ENCODE results near the gene ACSL6.

ACSL6 gene

DNA sequence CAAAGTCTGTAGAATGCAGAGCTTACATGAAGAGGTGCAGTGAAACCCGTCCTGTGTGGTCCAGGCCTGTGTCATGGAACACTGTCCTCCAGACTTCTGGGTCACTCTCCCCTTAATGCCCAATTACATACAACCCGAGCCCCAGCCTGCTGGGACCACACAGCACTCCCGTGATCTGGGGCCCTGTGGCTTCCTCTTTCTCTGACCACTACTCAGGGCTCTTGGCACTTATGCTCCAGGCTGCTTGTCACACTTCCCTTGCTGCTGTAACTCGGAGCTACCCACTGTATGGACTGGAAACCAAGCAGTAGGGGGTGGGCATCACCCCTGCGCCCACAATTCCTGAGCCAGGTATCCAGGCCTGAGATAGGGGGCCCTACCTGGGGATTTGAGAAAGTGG, 38.7 kb upstream of the ACSL6 start:
- no peaks in the 10 kb centered on the region for H3K9me3 Mint-ChIP-seq
- no peak for DNase-seq
- H3K27ac Mint-ChIP-seq, result no peak overlapping the region
- H3K4me1 Mint-ChIP-seq, result peaks cover 10% of the 10 kb centered on the region
- no peaks in the 10 kb centered on the region for H3K36me3 Mint-ChIP-seq (ENCODE audit: low read depth)
- H3K4me3 Mint-ChIP-seq, result no peak overlapping the region
- TF ChIP-seq, protein P1, sequence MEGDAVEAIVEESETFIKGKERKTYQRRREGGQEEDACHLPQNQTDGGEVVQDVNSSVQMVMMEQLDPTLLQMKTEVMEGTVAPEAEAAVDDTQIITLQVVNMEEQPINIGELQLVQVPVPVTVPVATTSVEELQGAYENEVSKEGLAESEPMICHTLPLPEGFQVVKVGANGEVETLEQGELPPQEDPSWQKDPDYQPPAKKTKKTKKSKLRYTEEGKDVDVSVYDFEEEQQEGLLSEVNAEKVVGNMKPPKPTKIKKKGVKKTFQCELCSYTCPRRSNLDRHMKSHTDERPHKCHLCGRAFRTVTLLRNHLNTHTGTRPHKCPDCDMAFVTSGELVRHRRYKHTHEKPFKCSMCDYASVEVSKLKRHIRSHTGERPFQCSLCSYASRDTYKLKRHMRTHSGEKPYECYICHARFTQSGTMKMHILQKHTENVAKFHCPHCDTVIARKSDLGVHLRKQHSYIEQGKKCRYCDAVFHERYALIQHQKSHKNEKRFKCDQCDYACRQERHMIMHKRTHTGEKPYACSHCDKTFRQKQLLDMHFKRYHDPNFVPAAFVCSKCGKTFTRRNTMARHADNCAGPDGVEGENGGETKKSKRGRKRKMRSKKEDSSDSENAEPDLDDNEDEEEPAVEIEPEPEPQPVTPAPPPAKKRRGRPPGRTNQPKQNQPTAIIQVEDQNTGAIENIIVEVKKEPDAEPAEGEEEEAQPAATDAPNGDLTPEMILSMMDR (IDR thresholded peaks at IDR 0.05), result no peak
- H3K27me3 Mint-ChIP-seq (ENCODE audit: low read depth, poor library complexity), result peaks cover 13% of the 10 kb centered on the region

DNA sequence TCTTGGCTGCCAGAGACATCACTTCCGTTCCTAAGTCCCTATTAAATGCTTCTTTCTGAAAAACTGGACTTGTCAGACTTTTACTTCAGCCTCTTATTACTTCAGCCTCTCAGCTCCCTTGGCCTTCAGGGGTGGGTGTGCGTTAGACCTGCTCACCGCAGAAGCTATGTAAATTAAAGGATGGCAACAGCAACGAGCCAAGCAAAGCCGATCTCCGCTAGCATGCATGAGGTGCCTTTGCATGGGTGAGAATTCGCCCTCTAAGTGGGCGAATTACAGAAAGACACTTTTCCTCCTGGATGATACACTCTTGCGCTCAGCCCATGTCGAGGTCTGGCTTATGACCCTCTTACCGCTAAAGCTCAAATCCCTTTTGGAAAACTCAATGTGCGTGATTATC, 38.1 kb upstream of the ACSL6 start:
- Mint-ChIP-seq H3K9me3 (no peaks in the 10 kb centered on the region), H3K36me3 (ENCODE audit: low read depth) (no peaks in the 10 kb centered on the region), H3K27ac (no peak overlapping the region), H3K27me3 (ENCODE audit: low read depth, poor library complexity) (peaks cover 13% of the 10 kb centered on the region), H3K4me1 (peaks cover 10% of the 10 kb centered on the region), H3K4me3 (no peak overlapping the region)
- no peak for DNase-seq
- TF ChIP-seq, protein P1 (IDR thresholded peaks at IDR 0.05), result no peak

DNA sequence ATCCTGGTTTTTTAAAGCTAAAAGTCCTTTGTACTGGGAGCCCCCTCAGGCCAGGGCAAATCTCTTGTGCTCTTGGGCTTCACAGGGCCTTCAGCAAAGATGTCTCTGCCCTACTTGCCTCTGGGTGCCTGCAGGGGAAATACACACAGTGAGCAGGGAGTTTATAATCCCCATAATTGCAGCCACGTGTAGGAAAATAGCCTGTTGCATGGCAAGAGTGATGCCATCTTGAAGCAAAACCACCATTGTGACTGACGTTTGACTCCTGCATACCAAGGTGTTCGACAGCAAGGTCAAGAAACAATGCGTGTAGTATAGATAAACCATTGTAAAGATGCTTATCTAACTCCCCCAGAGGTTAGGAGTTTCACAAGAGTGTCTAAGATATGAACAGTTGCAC, 37.6 kb upstream of the ACSL6 start:
- Mint-ChIP-seq H3K4me1 (peaks cover 10% of the 10 kb centered on the region), H3K27me3 (ENCODE audit: low read depth, poor library complexity) (peaks cover 10% of the 10 kb centered on the region), H3K4me3 (no peak overlapping the region), H3K36me3 (ENCODE audit: low read depth) (no peaks in the 10 kb centered on the region), H3K9me3 (no peaks in the 10 kb centered on the region), H3K27ac (no peak overlapping the region)
- TF ChIP-seq, protein P1 (IDR thresholded peaks at IDR 0.05), result no peak
- no peak for DNase-seq

DNA sequence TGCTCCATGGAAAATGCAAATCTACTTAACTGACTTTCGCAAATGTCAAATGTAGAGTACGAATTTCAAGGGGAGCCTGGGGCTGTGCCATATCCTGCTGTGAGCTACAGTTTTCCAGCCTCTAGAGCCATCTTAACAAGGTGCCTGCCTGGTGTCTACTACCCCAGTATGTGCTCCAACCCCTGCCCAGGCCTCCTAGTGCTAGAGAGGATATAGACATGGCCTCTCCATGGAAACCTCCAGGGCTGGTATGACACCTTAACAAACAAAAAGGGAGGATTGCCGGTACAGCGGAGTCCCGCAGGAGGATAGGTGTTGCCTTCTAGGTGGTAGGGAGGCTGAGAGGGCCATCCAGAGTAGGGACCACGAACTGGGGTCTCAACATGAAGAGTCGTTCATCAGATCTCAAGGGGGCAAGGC, 35.4 kb upstream of the ACSL6 start:
- Mint-ChIP-seq H3K36me3 (ENCODE audit: low read depth) (no peaks in the 10 kb centered on the region), H3K4me3 (no peak overlapping the region), H3K27me3 (ENCODE audit: low read depth, poor library complexity) (peaks cover 10% of the 10 kb centered on the region), H3K4me1 (peaks cover 5% of the 10 kb centered on the region), H3K9me3 (no peaks in the 10 kb centered on the region), H3K27ac (no peak overlapping the region)
- TF ChIP-seq, protein P1 (IDR thresholded peaks at IDR 0.05), result no peak
- no peak for DNase-seq

DNA sequence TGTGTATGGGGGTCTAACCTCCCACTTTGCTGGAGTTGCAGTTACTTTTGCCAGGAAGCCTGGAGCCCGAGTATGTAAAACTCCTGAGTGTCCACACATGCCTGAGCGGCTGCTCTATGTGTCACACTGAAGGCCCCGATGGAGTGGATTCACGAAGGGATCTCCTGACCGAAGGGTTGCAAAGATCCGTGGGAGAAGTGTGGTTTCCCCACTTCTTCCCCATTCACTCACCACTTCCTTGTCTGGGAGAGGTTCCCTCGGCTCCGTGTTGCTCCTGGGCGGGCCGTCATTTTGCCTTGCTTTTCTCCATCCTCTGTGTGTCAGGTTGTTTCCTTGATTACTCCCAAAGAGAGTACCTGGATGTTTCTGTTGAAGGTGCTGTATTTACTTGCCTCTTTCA, 32.7 kb upstream of the ACSL6 start:
- Mint-ChIP-seq H3K27ac (no peak overlapping the region), H3K9me3 (no peaks in the 10 kb centered on the region), H3K27me3 (ENCODE audit: low read depth, poor library complexity) (peaks cover 24% of the 10 kb centered on the region), H3K4me3 (no peak overlapping the region), H3K36me3 (ENCODE audit: low read depth) (no peaks in the 10 kb centered on the region), H3K4me1 (no peaks in the 10 kb centered on the region)
- TF ChIP-seq, protein P1 (IDR thresholded peaks at IDR 0.05), result no peak
- DNase-seq, result no peak

DNA sequence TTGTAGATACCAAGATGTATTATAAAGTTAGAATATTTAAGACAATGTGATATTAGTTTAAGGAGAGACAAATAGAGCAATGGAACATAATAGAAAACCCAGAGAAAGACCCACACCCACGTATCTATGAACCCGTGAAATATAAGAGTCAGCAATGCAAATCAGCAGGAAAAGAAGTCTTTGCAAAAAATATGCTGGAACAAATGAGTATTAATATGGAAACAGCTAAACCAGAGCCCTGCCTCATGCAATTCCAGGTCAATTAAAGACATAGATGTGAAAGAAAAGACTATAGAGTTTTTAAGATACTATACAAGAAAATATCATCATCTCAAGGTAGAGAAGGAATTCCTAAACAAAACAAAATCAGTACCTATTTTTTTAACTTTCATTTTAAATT, 25.9 kb upstream of the ACSL6 start:
- TF ChIP-seq, protein P1 (IDR thresholded peaks at IDR 0.05), result no peak
- H3K4me3 Mint-ChIP-seq, result no peak overlapping the region
- no peaks in the 10 kb centered on the region for H3K9me3 Mint-ChIP-seq
- H3K27me3 Mint-ChIP-seq (ENCODE audit: low read depth, poor library complexity), result peaks cover 51% of the 10 kb centered on the region
- no peak overlapping the region for H3K27ac Mint-ChIP-seq
- no peaks in the 10 kb centered on the region for H3K4me1 Mint-ChIP-seq
- DNase-seq, result no peak
- H3K36me3 Mint-ChIP-seq (ENCODE audit: low read depth), result no peaks in the 10 kb centered on the region
